Measurements from ENCODE around the gene SLC25A11. TPM values are rescaled to one million over a fixed set of nuclear protein-coding genes. Genes with fewer than 3 reads are reported as not detected.
A peak's percentile ranks its signal among the peaks of the same experiment; 100 is the strongest.

SLC25A11 gene
- total RNA-seq, 1 donor from 2014 or later = 46.8 TPM

- peaks cover 8% of the 10 kb centered on the region for H3K4me1 Mint-ChIP-seq (ENCODE audit: low read depth)
- no peak for DNase-seq (ENCODE audit: low spot score, unreplicated experiment)
- H3K9me3 Mint-ChIP-seq (ENCODE audit: low read depth) = no peaks in the 10 kb centered on the region
- no peak for TF ChIP-seq CTCF (IDR thresholded peaks at IDR 0.05; ENCODE audit: unreplicated experiment)
- H3K36me3 Mint-ChIP-seq (ENCODE audit: insufficient read depth) = peaks cover 9% of the 10 kb centered on the region
- H3K4me3 Mint-ChIP-seq (ENCODE audit: low read depth) = no peak overlapping the region
- H3K27ac Mint-ChIP-seq = no peak overlapping the region
- H3K27me3 Mint-ChIP-seq = no peaks in the 10 kb centered on the region
Observed at GRCh38 chr17:4982305-4982704, 42.5 kb upstream of the SLC25A11 start.

GRCh38 chr17:4980644-4981216 lies 40.9 kb upstream of the SLC25A11 start:
- no peaks in the 10 kb centered on the region for H3K9me3 Mint-ChIP-seq (ENCODE audit: low read depth)
- peak; percentile 46 for DNase-seq (ENCODE audit: low spot score, unreplicated experiment)
- peaks cover 10% of the 10 kb centered on the region for H3K36me3 Mint-ChIP-seq (ENCODE audit: insufficient read depth)
- H3K27ac Mint-ChIP-seq = peak overlapping the region; percentile 29
- H3K27me3 Mint-ChIP-seq = no peaks in the 10 kb centered on the region
- peaks cover 2% of the 10 kb centered on the region for H3K4me1 Mint-ChIP-seq (ENCODE audit: low read depth)
- TF ChIP-seq CTCF (IDR thresholded peaks at IDR 0.05; ENCODE audit: unreplicated experiment) = peak; percentile 71
- H3K4me3 Mint-ChIP-seq (ENCODE audit: low read depth) = no peak overlapping the region

GRCh38 chr17:4978726-4979125 lies 38.9 kb upstream of the SLC25A11 start:
- H3K4me1 Mint-ChIP-seq (ENCODE audit: low read depth) = peaks cover 2% of the 10 kb centered on the region
- H3K4me3 Mint-ChIP-seq (ENCODE audit: low read depth) = no peak overlapping the region

GRCh38 chr17:4974115-4974670 lies 34.3 kb upstream of the SLC25A11 start:
- Mint-ChIP-seq H3K9me3 (ENCODE audit: low read depth) (no peaks in the 10 kb centered on the region), H3K36me3 (ENCODE audit: insufficient read depth) (peaks cover 23% of the 10 kb centered on the region), H3K4me3 (ENCODE audit: low read depth) (no peak overlapping the region), H3K4me1 (ENCODE audit: low read depth) (peaks cover 10% of the 10 kb centered on the region), H3K27me3 (peaks cover 7% of the 10 kb centered on the region), H3K27ac (no peak overlapping the region)
- TF ChIP-seq CTCF (IDR thresholded peaks at IDR 0.05; ENCODE audit: unreplicated experiment) = no peak
- DNase-seq (ENCODE audit: low spot score, unreplicated experiment) = no peak

More at GRCh38 chr17:4978726-4979125, 38.9 kb upstream of the SLC25A11 start:
- peaks cover 7% of the 10 kb centered on the region for H3K27me3 Mint-ChIP-seq
- peaks cover 22% of the 10 kb centered on the region for H3K36me3 Mint-ChIP-seq (ENCODE audit: insufficient read depth)
- H3K9me3 Mint-ChIP-seq (ENCODE audit: low read depth) = no peaks in the 10 kb centered on the region
- H3K27ac Mint-ChIP-seq = peak overlapping the region; percentile 33
- DNase-seq (ENCODE audit: low spot score, unreplicated experiment) = no peak
- TF ChIP-seq CTCF (IDR thresholded peaks at IDR 0.05; ENCODE audit: unreplicated experiment) = no peak

- no peak for TF ChIP-seq CTCF (IDR thresholded peaks at IDR 0.05; ENCODE audit: unreplicated experiment)
- Mint-ChIP-seq H3K27me3 (peaks cover 7% of the 10 kb centered on the region), H3K27ac (peak overlapping the region; percentile 91), H3K9me3 (ENCODE audit: low read depth) (no peaks in the 10 kb centered on the region), H3K4me1 (ENCODE audit: low read depth) (peaks cover 17% of the 10 kb centered on the region), H3K4me3 (ENCODE audit: low read depth) (no peak overlapping the region), H3K36me3 (ENCODE audit: insufficient read depth) (peaks cover 23% of the 10 kb centered on the region)
- no peak for DNase-seq (ENCODE audit: low spot score, unreplicated experiment)
Observed at GRCh38 chr17:4973256-4974114, 33.6 kb upstream of the SLC25A11 start.

All from progenitor cell of endocrine pancreas (in vitro differentiated cells).